Measurements from ENCODE around the gene TIMM23B.
"Not testable (repeated sequence)": the region's sequence is repeated elsewhere in the genome, so short reads cannot be mapped to it uniquely, and the experiment has no call there.

TIMM23B gene

GRCh38 chr10:49941447-49942338 is at the start of gene TIMM23B, which contains the start of gene PARG:
TSS of gene TIMM23B (plus strand) at chr10:49942053. CDS start at chr10:49942195, 142 bp downstream.
TSS of gene PARG (minus strand) at chr10:49942027. CDS start at chr10:49941725, 302 bp downstream.
- Histone ChIP-seq H3K9ac (ENCODE audit: low read length) (peak within 1 kb of the TSS; percentile 92), H3K4me3 (ENCODE audit: low read length) (peak within 1 kb of the TSS; percentile 96)
- not testable (repeated sequence) for H3K4me1 ChIP-seq (ENCODE audit: control insufficient read depth, insufficient read depth, low read length); H3K27me3 ChIP-seq (replicated peaks; ENCODE audit: control insufficient read depth, insufficient read depth, low read length); H3K9me3 ChIP-seq (ENCODE audit: control insufficient read depth, low read length); H3K36me3 ChIP-seq (ENCODE audit: control insufficient read depth, insufficient read depth, low read length, severe bottlenecking)
- DNase-seq (ENCODE audit: low read depth) = peak; percentile 93

- not testable (repeated sequence) for H3K36me3 ChIP-seq (ENCODE audit: control insufficient read depth, insufficient read depth, low read length, severe bottlenecking); H3K9me3 ChIP-seq (ENCODE audit: control insufficient read depth, low read length); H3K27me3 ChIP-seq (replicated peaks; ENCODE audit: control insufficient read depth, insufficient read depth, low read length); H3K4me1 ChIP-seq (ENCODE audit: control insufficient read depth, insufficient read depth, low read length); DNase-seq (ENCODE audit: low read depth); H3K4me3 ChIP-seq (ENCODE audit: low read length); H3K9ac ChIP-seq (ENCODE audit: low read length)
These were observed 41.9 kb upstream of the TIMM23B start for GRCh38 chr10:49899999-49900398.

GRCh38 chr10:49900406-49900805 is 41.4 kb upstream of the TIMM23B start:
- H3K4me1 ChIP-seq (ENCODE audit: control insufficient read depth, insufficient read depth, low read length); H3K9me3 ChIP-seq (ENCODE audit: control insufficient read depth, low read length); H3K9ac ChIP-seq (ENCODE audit: low read length); H3K36me3 ChIP-seq (ENCODE audit: control insufficient read depth, insufficient read depth, low read length, severe bottlenecking); H3K27me3 ChIP-seq (replicated peaks; ENCODE audit: control insufficient read depth, insufficient read depth, low read length); H3K4me3 ChIP-seq (ENCODE audit: low read length); DNase-seq (ENCODE audit: low read depth): not testable (repeated sequence)

- H3K9ac ChIP-seq (ENCODE audit: low read length); DNase-seq (ENCODE audit: low read depth); H3K36me3 ChIP-seq (ENCODE audit: control insufficient read depth, insufficient read depth, low read length, severe bottlenecking); H3K4me3 ChIP-seq (ENCODE audit: low read length); H3K9me3 ChIP-seq (ENCODE audit: control insufficient read depth, low read length); H3K27me3 ChIP-seq (replicated peaks; ENCODE audit: control insufficient read depth, insufficient read depth, low read length); H3K4me1 ChIP-seq (ENCODE audit: control insufficient read depth, insufficient read depth, low read length): not testable (repeated sequence)
These were observed 38.0 kb upstream of the TIMM23B start for GRCh38 chr10:49903829-49904228.

GRCh38 chr10:49908290-49909080 is 33.4 kb upstream of the TIMM23B start:
- not testable (repeated sequence) for H3K4me3 ChIP-seq (ENCODE audit: low read length); H3K36me3 ChIP-seq (ENCODE audit: control insufficient read depth, insufficient read depth, low read length, severe bottlenecking); H3K9ac ChIP-seq (ENCODE audit: low read length)

GRCh38 chr10:49910295-49910694 is 31.6 kb upstream of the TIMM23B start:
- DNase-seq (ENCODE audit: low read depth); H3K4me3 ChIP-seq (ENCODE audit: low read length); H3K9ac ChIP-seq (ENCODE audit: low read length); H3K9me3 ChIP-seq (ENCODE audit: control insufficient read depth, low read length); H3K36me3 ChIP-seq (ENCODE audit: control insufficient read depth, insufficient read depth, low read length, severe bottlenecking); H3K27me3 ChIP-seq (replicated peaks; ENCODE audit: control insufficient read depth, insufficient read depth, low read length); H3K4me1 ChIP-seq (ENCODE audit: control insufficient read depth, insufficient read depth, low read length): not testable (repeated sequence)

More at GRCh38 chr10:49908290-49909080, 33.4 kb upstream of the TIMM23B start:
- not testable (repeated sequence) for H3K27me3 ChIP-seq (replicated peaks; ENCODE audit: control insufficient read depth, insufficient read depth, low read length); H3K9me3 ChIP-seq (ENCODE audit: control insufficient read depth, low read length); H3K4me1 ChIP-seq (ENCODE audit: control insufficient read depth, insufficient read depth, low read length); DNase-seq (ENCODE audit: low read depth)

GRCh38 chr10:49916451-49916850 is 25.4 kb upstream of the TIMM23B start:
- H3K27me3 ChIP-seq (replicated peaks; ENCODE audit: control insufficient read depth, insufficient read depth, low read length); H3K4me3 ChIP-seq (ENCODE audit: low read length); H3K9me3 ChIP-seq (ENCODE audit: control insufficient read depth, low read length); DNase-seq (ENCODE audit: low read depth); H3K4me1 ChIP-seq (ENCODE audit: control insufficient read depth, insufficient read depth, low read length); H3K9ac ChIP-seq (ENCODE audit: low read length); H3K36me3 ChIP-seq (ENCODE audit: control insufficient read depth, insufficient read depth, low read length, severe bottlenecking): not testable (repeated sequence)

- H3K27me3 ChIP-seq (replicated peaks; ENCODE audit: control insufficient read depth, insufficient read depth, low read length); H3K4me3 ChIP-seq (ENCODE audit: low read length); H3K9ac ChIP-seq (ENCODE audit: low read length); H3K4me1 ChIP-seq (ENCODE audit: control insufficient read depth, insufficient read depth, low read length); H3K9me3 ChIP-seq (ENCODE audit: control insufficient read depth, low read length); H3K36me3 ChIP-seq (ENCODE audit: control insufficient read depth, insufficient read depth, low read length, severe bottlenecking): not testable (repeated sequence)
- peak; percentile 2 for DNase-seq (ENCODE audit: low read depth)
These were observed 23.9 kb upstream of the TIMM23B start for GRCh38 chr10:49917927-49918326.

GRCh38 chr10:49922041-49922440 is 19.8 kb upstream of the TIMM23B start:
- H3K9me3 ChIP-seq (ENCODE audit: control insufficient read depth, low read length); H3K4me3 ChIP-seq (ENCODE audit: low read length); H3K36me3 ChIP-seq (ENCODE audit: control insufficient read depth, insufficient read depth, low read length, severe bottlenecking); H3K4me1 ChIP-seq (ENCODE audit: control insufficient read depth, insufficient read depth, low read length); H3K27me3 ChIP-seq (replicated peaks; ENCODE audit: control insufficient read depth, insufficient read depth, low read length); H3K9ac ChIP-seq (ENCODE audit: low read length); DNase-seq (ENCODE audit: low read depth): not testable (repeated sequence)

GRCh38 chr10:49923572-49923971 is 18.3 kb upstream of the TIMM23B start:
- H3K27me3 ChIP-seq (replicated peaks; ENCODE audit: control insufficient read depth, insufficient read depth, low read length); H3K9me3 ChIP-seq (ENCODE audit: control insufficient read depth, low read length); DNase-seq (ENCODE audit: low read depth); H3K4me1 ChIP-seq (ENCODE audit: control insufficient read depth, insufficient read depth, low read length); H3K4me3 ChIP-seq (ENCODE audit: low read length); H3K36me3 ChIP-seq (ENCODE audit: control insufficient read depth, insufficient read depth, low read length, severe bottlenecking); H3K9ac ChIP-seq (ENCODE audit: low read length): not testable (repeated sequence)

GRCh38 chr10:49931276-49931675 is 10.6 kb upstream of the TIMM23B start:
- DNase-seq (ENCODE audit: low read depth); H3K9ac ChIP-seq (ENCODE audit: low read length); H3K27me3 ChIP-seq (replicated peaks; ENCODE audit: control insufficient read depth, insufficient read depth, low read length); H3K4me3 ChIP-seq (ENCODE audit: low read length); H3K9me3 ChIP-seq (ENCODE audit: control insufficient read depth, low read length); H3K4me1 ChIP-seq (ENCODE audit: control insufficient read depth, insufficient read depth, low read length): not testable (repeated sequence)
- peaks cover 11% of the 10 kb centered on the region for H3K36me3 ChIP-seq (ENCODE audit: control insufficient read depth, insufficient read depth, low read length, severe bottlenecking)
